CD4-positive, alpha-beta T cell treated with Interleukin-4 for 4 hours (primary cell): Measurements from ENCODE around the gene DPP6.
A peak's percentile ranks its signal among the peaks of the same experiment; 100 is the strongest.

Experiments used
- DNase-seq: peaks from one replicate; pipeline ENCODE4 v3.0.0-alpha.2; 2020

DPP6 gene

DNA sequence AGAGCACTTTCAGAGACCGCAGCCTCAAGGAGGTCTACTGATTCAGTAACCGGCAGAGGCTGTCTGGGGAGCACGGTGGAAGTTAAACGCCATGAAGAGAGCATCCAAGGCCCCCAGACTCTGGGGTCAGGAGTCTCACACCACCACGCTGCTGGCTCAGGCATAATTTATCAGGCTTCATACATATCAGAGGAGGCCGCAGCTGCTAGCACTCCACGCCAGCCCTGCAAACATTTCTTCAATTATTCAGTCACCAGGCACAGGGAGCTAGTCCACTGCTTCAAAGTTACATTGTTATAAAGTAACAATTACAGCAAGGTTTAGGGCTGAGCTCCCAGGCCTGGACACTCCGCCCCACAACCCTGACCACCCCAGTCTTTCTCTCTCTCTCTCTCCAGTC, 852.9 kb downstream of the DPP6 start:
- DNase-seq = no peak

- no peak for DNase-seq
Observed at GRCh38 chr7:154905615-154906014, 853.4 kb downstream of the DPP6 start.

- DNase-seq = no peak
Observed at GRCh38 chr7:154906201-154906600, 854.0 kb downstream of the DPP6 start.

DNA sequence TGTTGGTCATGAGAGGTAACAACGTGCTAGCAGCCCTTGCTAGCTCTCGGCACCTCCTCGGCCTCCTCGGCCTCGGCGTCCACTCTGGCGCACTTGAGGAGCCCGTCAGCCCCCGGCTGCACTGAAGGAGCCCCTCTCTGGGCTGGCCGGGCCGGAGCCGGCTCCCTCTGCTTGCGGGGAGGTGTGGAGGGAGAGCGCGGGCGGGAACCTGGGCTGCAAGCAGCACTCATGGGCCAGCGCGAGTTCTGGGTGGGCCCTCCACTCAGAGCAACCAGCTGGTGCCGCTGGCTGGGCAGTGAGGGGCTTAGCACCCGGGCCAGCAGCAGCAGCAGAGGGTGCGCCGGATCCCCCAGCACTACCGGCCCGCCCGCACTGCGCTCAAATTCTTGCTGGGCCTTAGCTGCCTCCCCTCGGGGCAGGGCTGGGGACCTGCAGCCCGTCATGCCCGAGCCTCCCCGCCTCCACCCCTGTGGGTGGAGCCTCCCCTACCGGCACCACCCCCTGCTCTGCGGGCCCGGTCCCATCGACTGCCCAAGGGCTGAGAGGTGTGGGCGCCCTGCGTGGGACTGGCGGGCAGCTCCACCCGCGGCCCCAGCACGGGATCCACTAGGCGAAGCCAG, 854.6 kb downstream of the DPP6 start:
- no peak for DNase-seq

GRCh38 chr7:154907651-154908620, 855.7 kb downstream of the DPP6 start:
- DNase-seq = no peak

- no peak for DNase-seq
Observed at GRCh38 chr7:154909241-154910105, 857.3 kb downstream of the DPP6 start.

- no peak for DNase-seq
Observed at GRCh38 chr7:154910125-154910524, 857.9 kb downstream of the DPP6 start.

- DNase-seq = no peak
Observed at GRCh38 chr7:154910977-154911376, 858.8 kb downstream of the DPP6 start.

DNA sequence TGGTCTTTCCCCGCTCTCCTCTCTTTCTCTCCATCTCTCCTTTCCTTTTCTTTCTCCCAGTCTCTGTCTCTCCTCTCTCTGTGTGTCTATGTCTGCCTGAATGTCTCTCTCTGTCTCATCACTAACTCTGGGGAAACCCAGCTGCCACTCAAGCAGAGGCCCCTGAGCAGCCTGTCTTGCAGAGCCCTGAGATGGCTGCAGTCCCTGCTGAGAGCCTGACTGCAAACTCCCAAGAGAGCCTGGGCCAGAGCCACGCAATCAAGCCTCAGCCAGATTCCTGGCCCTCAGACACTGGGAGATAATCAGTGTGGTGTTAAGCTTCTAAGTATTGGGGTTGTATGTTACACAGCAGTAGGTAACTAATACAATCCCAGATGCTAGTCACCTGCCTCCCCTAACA, 859.2 kb downstream of the DPP6 start:
- no peak for DNase-seq

GRCh38 chr7:154911862-154912455, 859.8 kb downstream of the DPP6 start:
- DNase-seq = no peak

- no peak for DNase-seq
Observed at GRCh38 chr7:154912871-154913637, 860.9 kb downstream of the DPP6 start.

DNA sequence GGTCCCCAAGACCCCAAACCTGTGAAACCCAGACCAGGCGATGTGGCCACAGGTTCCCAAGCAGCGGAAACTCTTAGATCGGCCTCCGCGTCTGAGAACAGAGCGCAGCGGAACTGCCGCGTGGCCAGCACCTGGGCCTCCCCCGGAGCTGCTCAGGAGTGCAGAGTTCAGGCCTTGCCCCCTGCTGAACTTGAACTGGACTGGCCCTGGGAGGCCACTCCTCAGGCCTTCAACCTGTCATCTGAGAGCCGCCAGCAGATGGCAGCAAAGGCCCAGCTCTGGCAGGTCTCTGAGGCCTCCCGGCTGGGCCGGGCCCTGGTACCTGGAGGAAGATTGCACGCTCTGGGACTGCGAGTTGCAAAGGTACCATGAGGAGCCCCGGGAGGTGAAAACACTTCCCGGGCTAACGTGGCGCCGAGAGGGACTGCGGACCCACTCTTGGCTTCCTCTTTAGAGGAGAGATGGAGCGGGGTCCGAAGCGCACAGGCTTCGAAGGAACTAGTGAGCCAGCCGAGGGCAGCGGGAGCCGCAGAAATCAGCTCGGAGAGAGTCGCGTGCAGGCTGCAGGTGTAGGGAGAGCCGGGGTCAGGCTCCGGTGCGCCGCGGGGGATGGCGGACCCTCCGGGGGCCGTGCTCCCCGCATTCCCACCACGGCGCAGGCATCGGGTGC, 861.6 kb downstream of the DPP6 start:
- peak; percentile 84 for DNase-seq

DNA sequence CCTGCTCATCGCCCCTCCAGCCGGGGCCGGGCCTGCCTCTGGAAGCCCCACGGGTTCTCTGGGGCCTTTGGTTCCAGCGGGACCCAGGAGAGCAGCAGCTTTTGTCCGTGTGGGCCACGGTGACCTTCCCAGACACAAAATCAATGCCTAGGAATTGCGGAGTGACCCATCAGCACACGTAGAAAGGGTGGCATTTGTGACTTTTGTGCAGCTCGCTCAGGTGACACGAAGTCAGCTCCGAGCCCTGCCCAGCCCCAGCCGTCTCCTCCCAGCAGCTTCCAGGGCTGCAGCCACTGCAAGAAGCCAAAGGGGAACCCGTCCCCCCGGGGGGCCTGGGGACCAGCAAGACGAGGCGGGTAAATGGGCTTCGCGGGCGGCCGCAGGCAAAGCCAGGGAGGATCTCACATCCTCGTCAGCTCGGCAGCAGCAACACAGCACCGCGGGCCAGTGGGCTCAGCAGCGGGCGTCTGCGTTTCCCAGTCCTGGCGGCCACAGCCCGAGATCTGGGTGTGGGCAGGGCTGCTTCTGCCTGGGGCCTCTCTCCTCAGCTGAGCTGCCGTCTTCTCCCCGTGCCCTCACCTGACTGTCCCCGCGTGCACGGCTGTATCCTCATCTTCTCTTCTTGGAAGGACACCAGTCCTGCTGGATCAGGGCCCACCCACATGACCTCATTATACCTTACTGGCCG, 862.3 kb downstream of the DPP6 start:
- no peak for DNase-seq

DNA sequence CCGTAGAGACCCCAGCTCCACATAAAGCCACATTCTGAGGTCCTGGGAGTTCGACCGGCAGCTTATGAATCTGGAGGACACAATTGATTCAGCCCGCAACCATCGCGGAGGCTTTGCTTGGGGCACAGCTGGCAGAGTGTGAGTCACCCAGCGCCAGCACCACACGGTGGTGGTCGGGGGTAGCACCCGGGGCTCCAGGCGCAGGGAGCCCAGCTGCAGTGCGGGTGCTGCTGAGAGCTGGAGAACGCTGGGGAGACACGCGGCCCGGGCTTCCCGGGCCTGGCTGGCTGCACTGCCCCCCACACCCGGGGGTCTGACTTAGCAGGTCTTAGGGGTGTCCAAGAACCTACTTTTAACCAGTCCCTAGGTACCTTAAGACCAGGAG, 862.8 kb downstream of the DPP6 start:
- DNase-seq = no peak

DNA sequence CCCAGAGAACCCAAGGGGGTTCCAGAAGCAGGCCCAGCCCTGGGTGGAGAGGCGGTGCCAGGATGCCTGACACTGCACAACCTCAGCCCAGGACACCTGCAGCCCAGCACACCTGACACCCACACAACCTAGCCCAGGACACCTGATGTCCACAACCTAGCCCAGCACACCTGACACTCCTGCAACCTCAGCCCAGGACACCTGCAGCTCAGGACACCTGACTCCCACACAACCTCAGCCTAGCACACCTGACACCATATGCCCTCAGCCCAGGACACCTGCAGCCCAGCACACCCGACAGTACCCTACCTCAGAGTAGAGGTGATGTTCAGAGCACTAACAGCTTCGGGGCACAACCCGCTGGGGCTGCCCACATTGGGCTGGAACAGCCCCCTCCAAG, 863.4 kb downstream of the DPP6 start:
- DNase-seq = no peak

DNA sequence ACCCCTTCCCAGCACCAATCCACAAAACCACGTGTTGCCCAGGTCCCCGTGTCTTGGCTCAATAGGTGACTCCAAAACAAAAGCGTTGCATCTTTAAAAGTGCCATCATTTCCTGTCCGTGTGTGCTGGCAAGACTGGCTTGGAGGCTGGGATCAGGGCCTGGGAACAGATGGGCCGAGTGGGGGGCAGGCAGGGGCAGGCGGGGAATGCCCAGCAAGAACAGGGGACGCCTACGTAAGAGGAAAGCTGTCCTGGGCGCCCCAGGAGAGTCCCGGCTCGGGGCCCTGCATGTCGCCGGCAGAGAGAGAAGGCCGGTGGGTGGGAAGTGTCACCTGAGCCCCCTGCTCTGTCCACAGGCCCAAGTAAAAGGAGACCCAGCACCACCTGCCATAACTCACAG, 864.2 kb downstream of the DPP6 start:
- DNase-seq = no peak

GRCh38 chr7:154916856-154917807, 864.9 kb downstream of the DPP6 start:
- DNase-seq = no peak

DNA sequence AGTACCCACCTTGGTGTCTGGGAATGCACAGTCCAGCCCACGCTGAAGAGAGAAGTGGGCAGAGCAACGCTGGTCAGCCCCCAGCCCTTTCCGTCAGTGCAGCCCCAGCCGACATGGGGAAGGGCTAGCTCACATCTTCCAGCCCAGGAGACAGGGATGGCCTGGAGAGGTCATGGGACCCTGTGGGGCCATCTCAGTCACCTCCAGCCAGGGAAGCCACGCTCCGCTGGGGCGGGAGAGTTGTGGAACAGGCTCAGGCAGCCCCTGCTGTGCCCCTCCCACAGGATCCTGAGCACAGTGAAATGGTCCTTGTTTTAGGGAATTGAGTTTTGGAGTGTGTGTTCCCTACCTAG, 865.6 kb downstream of the DPP6 start:
- DNase-seq = no peak

GRCh38 chr7:154918266-154918665, 866.1 kb downstream of the DPP6 start:
- DNase-seq = no peak

DNA sequence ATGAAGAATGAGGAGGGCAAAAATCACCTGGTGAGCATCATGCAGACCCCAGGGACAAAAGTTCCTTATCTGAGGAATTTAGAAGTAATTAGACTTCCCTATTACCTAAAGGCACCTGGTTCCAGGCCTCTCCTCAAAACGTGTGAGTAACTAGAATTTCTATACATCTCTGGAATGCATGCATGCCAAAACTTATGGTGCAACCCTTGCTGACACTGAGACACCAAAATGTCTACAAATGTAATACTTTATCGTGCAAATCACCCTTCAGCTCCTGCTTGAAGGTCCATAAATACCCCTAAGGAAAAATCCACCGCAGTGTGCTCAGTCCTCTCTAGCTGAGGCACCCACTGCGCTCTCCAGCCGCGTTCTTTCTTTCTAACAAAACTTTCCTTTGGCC, 866.5 kb downstream of the DPP6 start:
- no peak for DNase-seq
